Peyer's patch (tissue), 4 donors: ENCODE data around the gene FAM117B. TPM values are rescaled to one million over a fixed set of nuclear protein-coding genes. Genes with fewer than 3 reads are reported as not detected.

Experiments
- DNase-seq, 3 donors: peaks; one replicate each; pipeline ENCODE4 v3.0.0-alpha.2; 2017 to 2019
- H3K27ac ChIP-seq, 4 donors: fragments of 200-600 bp; sonication (generic); one replicate each; pipeline ENCODE4 v1.5.1; 2016 to 2019
- H3K27me3 ChIP-seq, 2 donors: fragments of 200-600 bp; sonication (generic); one replicate each; pipeline ENCODE4 v1.5.1; 2019
- H3K36me3 ChIP-seq, 3 donors: fragments of 200-600 bp; sonication (generic); one replicate each; pipeline ENCODE4 v1.5.1; 2016 to 2019
- H3K4me1 ChIP-seq, 4 donors: fragments of 200-600 bp; sonication (generic); one replicate each; pipeline ENCODE4 v1.5.1; 2016 to 2019
- H3K4me3 ChIP-seq, 4 donors: fragments of 200-600 bp; sonication (generic); 1 replicate in 3 of 4; 2 replicates in 1 of 4; pipeline ENCODE4 v1.5.1; 2016 to 2019; ENCODE audit warnings: mild to moderate bottlenecking in 1 of 4
- H3K9me3 ChIP-seq, 4 donors: fragments of 200-600 bp; sonication (generic); one replicate each; pipeline ENCODE4 v1.5.1; 2016 to 2019; ENCODE audit warnings: mild to moderate bottlenecking in 1 of 4
- CTCF ChIP-seq, 6 experiments: fragments of 450-650 bp in 4 of 6; fragments of 200-600 bp in 2 of 6; sonication (generic) in 1 of 6; IDR thresholded peaks; one replicate each; pipeline ENCODE4 v1.5.1; 2017 to 2019; ENCODE audit warnings: antibody characterized with exemption in 6 of 6, mild to moderate bottlenecking in 3 of 6, moderate library complexity in 1 of 6
- POLR2A ChIP-seq, 2 donors: fragments of 450-650 bp; IDR thresholded peaks; one replicate each; pipeline ENCODE4 v1.5.1; 2017; ENCODE audit warnings: antibody characterized with exemption in 2 of 2, mild to moderate bottlenecking in 2 of 2, moderate library complexity in 2 of 2
- total RNA-seq, 4 donors: library from RNA; depleted of rRNA; stranded (reverse); fragments of >200 nt; gene quantifications; one replicate each; pipeline ENCODE4 v1.1.0, GENCODE V29; 2016

The FAM117B gene
- total RNA-seq, 4 donors from 2014 or later: 10.5 to 37.1 (median 21.0) TPM

GRCh38 chr2:202681688-202682205 lies 47.0 kb downstream of the FAM117B start:
- no peak overlapping the region for H3K4me3 ChIP-seq
- DNase-seq: no peak
- TF ChIP-seq CTCF (IDR thresholded peaks at IDR 0.05) (no peak), POLR2A (IDR thresholded peaks at IDR 0.05) (no peak)
- no peaks in the 10 kb centered on the region for H3K27me3 ChIP-seq
- H3K4me1 ChIP-seq: no peaks in the 10 kb centered on the region
- H3K36me3 ChIP-seq: no peaks in the 10 kb centered on the region
- no peaks in the 10 kb centered on the region for H3K9me3 ChIP-seq
- no peak overlapping the region for H3K27ac ChIP-seq

GRCh38 chr2:202682274-202682673 lies 47.5 kb downstream of the FAM117B start:
- no peak overlapping the region for H3K4me3 ChIP-seq
- H3K36me3 ChIP-seq: no peaks in the 10 kb centered on the region
- H3K9me3 ChIP-seq: no peaks in the 10 kb centered on the region
- no peak overlapping the region for H3K27ac ChIP-seq
- H3K4me1 ChIP-seq: no peaks in the 10 kb centered on the region
- H3K27me3 ChIP-seq: no peaks in the 10 kb centered on the region
- no peak for DNase-seq
- TF ChIP-seq POLR2A (IDR thresholded peaks at IDR 0.05) (no peak), CTCF (IDR thresholded peaks at IDR 0.05) (no peak)

GRCh38 chr2:202687276-202687675 lies 52.5 kb downstream of the FAM117B start:
- no peak for DNase-seq
- no peaks in the 10 kb centered on the region for H3K36me3 ChIP-seq
- no peak overlapping the region for H3K4me3 ChIP-seq
- no peaks in the 10 kb centered on the region for H3K9me3 ChIP-seq
- H3K27me3 ChIP-seq: no peaks in the 10 kb centered on the region
- TF ChIP-seq CTCF (IDR thresholded peaks at IDR 0.05) (no peak), POLR2A (IDR thresholded peaks at IDR 0.05) (no peak)
- H3K4me1 ChIP-seq: no peaks in the 10 kb centered on the region
- H3K27ac ChIP-seq: no peak overlapping the region

- Histone ChIP-seq H3K36me3 (no peaks in the 10 kb centered on the region), H3K4me3 (no peak overlapping the region), H3K4me1 (no peaks in the 10 kb centered on the region), H3K27ac (no peak overlapping the region), H3K27me3 (no peaks in the 10 kb centered on the region), H3K9me3 (no peaks in the 10 kb centered on the region)
- TF ChIP-seq POLR2A (IDR thresholded peaks at IDR 0.05) (no peak), CTCF (IDR thresholded peaks at IDR 0.05) (no peak)
- no peak for DNase-seq
Measured at GRCh38 chr2:202689459-202689858, 54.7 kb downstream of the FAM117B start.

GRCh38 chr2:202689898-202690297 lies 55.1 kb downstream of the FAM117B start:
- DNase-seq: no peak
- no peaks in the 10 kb centered on the region for H3K27me3 ChIP-seq
- no peak overlapping the region for H3K4me3 ChIP-seq
- TF ChIP-seq POLR2A (IDR thresholded peaks at IDR 0.05) (no peak), CTCF (IDR thresholded peaks at IDR 0.05) (no peak)
- no peaks in the 10 kb centered on the region for H3K36me3 ChIP-seq
- no peak overlapping the region for H3K27ac ChIP-seq
- H3K9me3 ChIP-seq: no peaks in the 10 kb centered on the region
- H3K4me1 ChIP-seq: no peaks in the 10 kb centered on the region
